Activated naive CD8-positive, alpha-beta T cell (primary cell): Measurements from ENCODE around the gene CENPP.

ENCODE experiments used
- H3K27ac Mint-ChIP-seq: one replicate; pipeline ENCODE4 v1.8.0; 2021; ENCODE audit warnings: mixed read lengths
- H3K27me3 Mint-ChIP-seq: one replicate; pipeline ENCODE4 v1.8.0; 2021; ENCODE audit warnings: mixed read lengths
- H3K36me3 Mint-ChIP-seq: one replicate; pipeline ENCODE4 v1.8.0; 2021; ENCODE audit warnings: mixed read lengths
- H3K4me1 Mint-ChIP-seq: one replicate; pipeline ENCODE4 v1.8.0; 2021; ENCODE audit warnings: low read depth, mixed read lengths
- H3K4me3 Mint-ChIP-seq: one replicate; pipeline ENCODE4 v1.8.0; 2021; ENCODE audit warnings: mild to moderate bottlenecking, mixed read lengths
- H3K9me3 Mint-ChIP-seq: one replicate; pipeline ENCODE4 v1.8.0; 2021; ENCODE audit warnings: low read depth, mixed read lengths

Gene CENPP

DNA sequence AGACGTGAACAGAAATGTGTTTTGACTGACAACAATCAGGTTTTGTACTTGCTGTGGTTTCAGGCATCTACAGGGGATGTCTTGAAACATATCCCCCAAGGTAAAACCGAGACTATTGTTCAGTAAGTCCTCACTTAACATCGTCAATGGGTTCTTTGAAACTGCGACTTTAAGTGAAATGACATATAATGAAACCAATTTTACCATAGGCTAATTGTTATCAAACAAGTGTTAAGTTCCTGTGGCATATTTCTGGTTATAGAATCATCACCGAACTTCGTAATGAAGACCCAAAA is 114.9 kb downstream of the CENPP start:
- Mint-ChIP-seq H3K36me3 (no peaks in the 10 kb centered on the region), H3K27me3 (no peaks in the 10 kb centered on the region), H3K4me3 (no peak overlapping the region), H3K4me1 (peaks cover 3% of the 10 kb centered on the region), H3K27ac (no peak overlapping the region), H3K9me3 (no peaks in the 10 kb centered on the region)

DNA sequence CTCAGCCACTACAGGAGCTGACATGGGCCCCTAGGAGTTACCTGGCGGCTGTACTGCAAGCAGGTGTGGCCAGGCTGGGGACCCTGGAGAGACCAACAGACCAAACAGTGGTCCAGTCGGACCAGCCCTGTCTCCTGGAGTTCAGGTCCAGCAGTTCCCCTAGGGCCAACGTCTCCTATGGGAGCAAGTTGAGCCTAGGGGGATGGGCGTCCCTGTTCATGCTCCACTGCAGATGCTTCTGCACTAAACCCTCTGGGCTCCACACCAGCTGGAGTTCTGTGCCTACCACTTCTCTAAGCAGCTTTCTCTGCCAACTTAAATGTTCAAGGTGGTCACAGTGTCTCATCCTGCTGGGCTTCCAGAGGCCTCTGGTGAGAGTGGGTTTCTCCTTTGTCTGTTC is 119.1 kb downstream of the CENPP start:
- no peaks in the 10 kb centered on the region for H3K36me3 Mint-ChIP-seq
- H3K4me1 Mint-ChIP-seq = peaks cover 3% of the 10 kb centered on the region
- no peak overlapping the region for H3K4me3 Mint-ChIP-seq
- no peak overlapping the region for H3K27ac Mint-ChIP-seq
- H3K27me3 Mint-ChIP-seq = no peaks in the 10 kb centered on the region
- no peaks in the 10 kb centered on the region for H3K9me3 Mint-ChIP-seq

DNA sequence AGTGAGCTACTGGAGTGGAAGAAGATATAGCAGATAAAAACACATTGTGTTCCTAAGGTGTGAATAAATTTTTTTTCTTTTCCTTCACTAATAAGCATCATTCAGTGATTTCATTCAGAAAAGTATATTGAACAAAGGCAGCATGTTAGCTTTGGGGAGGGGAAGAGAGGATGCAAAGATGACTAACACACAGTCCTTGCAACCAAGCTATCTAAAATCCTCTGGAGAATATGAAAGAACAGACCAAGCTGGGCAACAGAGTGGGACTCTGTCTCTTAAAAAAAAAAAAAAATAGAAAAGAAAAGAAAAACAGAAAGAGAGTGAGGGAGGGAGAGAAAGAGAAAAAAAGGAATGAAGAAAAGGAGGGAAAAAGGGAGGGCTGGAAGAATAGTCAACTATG is 120.8 kb downstream of the CENPP start:
- Mint-ChIP-seq H3K27ac (no peak overlapping the region), H3K4me1 (no peaks in the 10 kb centered on the region)

DNA sequence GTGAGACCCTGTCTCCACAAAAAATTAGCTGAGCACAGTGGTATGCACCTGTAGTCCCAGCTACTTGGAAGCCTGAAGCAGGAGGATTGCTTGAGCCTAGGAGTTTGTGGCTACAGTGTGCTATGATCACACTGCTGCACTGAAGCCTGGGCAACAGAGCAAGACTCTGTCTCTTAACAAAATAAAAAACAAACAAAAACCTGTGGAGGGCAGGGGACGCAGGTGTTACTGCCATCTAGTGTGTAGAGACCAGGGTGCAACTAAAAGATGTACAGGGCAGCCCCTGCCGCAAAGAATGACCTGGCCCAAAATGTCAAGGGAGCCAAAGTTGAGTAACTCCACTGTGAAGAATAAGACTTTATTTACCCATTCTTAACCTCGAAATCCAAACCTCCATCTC is 129.5 kb downstream of the CENPP start:
- Mint-ChIP-seq H3K4me1 (no peaks in the 10 kb centered on the region), H3K27ac (no peak overlapping the region), H3K27me3 (no peaks in the 10 kb centered on the region), H3K9me3 (no peaks in the 10 kb centered on the region), H3K4me3 (no peak overlapping the region), H3K36me3 (peaks cover 3% of the 10 kb centered on the region)

More for the DNA sequence above, 120.8 kb downstream of the CENPP start:
- no peaks in the 10 kb centered on the region for H3K27me3 Mint-ChIP-seq
- no peaks in the 10 kb centered on the region for H3K36me3 Mint-ChIP-seq
- H3K9me3 Mint-ChIP-seq = no peaks in the 10 kb centered on the region
- no peak overlapping the region for H3K4me3 Mint-ChIP-seq

DNA sequence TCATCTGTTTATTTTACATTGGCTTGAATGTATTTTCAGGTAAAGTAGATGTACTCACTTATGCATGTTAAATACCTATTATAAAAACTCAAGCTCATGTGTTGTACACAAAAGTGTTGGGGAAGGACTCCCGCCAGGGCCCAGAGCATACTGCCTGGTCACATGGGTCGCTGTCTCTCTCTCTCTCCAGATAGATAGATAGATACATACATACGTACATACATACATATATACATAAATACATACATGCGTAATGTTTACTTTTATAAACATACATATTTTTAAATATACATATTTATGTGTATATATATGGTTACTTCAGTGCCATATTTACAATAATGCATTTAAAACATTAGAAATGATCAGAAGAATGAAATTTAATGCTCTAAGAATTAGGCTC is 131.8 kb downstream of the CENPP start:
- Mint-ChIP-seq H3K4me3 (no peak overlapping the region), H3K27me3 (no peaks in the 10 kb centered on the region), H3K27ac (no peak overlapping the region), H3K36me3 (peaks cover 5% of the 10 kb centered on the region), H3K9me3 (no peaks in the 10 kb centered on the region), H3K4me1 (no peaks in the 10 kb centered on the region)

DNA sequence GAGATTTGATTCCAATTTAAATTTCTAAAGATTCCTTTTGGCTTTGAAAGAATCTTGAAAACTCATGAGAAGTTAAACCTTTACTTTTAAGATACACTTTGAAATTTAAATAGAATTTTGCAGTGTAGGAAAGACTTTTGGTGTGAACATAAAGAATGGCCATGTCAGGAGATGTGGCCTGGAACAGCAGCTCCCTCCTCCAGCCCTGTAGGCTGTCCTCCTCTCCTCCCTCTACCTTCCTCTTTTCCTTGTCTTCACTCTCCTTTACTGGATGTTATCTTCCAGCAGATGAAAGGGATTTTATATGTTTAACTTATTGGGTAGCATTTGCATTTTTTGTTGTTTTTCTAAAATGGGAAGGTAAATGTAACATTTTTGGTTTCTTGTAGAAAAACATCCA is 137.6 kb downstream of the CENPP start:
- Mint-ChIP-seq H3K27ac (no peak overlapping the region), H3K27me3 (no peaks in the 10 kb centered on the region)

DNA sequence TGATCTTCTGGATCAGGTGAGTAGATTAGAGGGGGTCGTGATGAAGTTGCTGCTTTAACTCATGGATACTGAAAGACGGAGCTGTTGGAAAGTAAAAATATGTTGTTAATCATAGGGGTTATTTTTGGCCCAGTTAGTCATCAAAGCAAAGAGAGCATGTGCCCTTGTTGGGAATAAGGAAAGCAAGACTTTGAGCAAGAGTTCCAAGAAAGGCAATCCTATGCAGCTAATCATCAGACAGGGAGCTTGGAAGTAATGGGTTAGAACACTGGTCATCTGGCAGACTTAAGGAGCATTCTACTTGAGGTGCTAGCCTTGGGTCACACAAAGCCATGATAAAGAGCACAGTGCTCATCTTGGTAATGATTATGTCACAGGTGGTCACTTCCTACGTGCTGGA is 138.2 kb downstream of the CENPP start:
- Mint-ChIP-seq H3K4me1 (no peaks in the 10 kb centered on the region), H3K4me3 (no peak overlapping the region), H3K27me3 (no peaks in the 10 kb centered on the region), H3K27ac (no peak overlapping the region), H3K36me3 (peaks cover 3% of the 10 kb centered on the region), H3K9me3 (no peaks in the 10 kb centered on the region)

More for the DNA sequence above, 137.6 kb downstream of the CENPP start:
- Mint-ChIP-seq H3K4me1 (no peaks in the 10 kb centered on the region), H3K4me3 (no peak overlapping the region), H3K9me3 (no peaks in the 10 kb centered on the region), H3K36me3 (peaks cover 3% of the 10 kb centered on the region)

DNA sequence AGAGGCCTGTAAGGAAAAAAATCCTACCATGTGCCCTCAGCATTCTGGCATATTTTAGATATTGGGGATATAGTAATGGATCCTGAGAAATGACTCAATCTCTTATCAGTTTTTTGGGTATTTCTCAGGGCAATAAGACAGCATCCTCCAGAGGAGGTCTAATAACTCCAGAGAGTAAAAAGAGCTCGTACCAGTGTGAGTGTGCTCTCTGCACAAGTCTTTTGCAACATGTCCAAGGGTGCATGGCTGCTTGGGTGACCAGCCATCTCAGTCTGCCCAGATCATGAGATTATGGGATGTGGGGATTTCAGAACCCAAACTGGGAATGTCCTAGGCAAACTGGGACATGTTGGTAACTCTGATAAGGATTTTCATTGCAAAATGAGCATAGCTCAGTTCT is 141.3 kb downstream of the CENPP start:
- no peak overlapping the region for H3K27ac Mint-ChIP-seq

DNA sequence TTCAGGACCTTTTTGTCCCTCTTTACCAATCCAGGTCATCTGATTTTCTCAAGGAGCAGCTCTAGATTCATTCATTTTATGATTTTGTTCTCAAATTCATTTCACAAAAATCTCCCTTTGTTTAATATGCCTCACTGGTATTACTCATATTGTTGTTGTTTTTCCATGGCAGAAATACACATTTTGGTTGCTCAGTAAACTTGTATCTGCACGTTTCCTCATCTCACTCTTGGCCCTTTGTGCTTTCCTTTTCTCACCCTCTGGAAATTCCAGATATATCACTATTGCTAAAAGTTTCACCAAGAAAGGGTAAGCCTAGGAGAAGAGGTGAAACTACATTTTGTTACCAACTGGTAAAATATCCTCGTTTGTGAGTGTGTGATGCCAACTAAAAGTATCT is 141.8 kb downstream of the CENPP start:
- no peak overlapping the region for H3K27ac Mint-ChIP-seq
- H3K36me3 Mint-ChIP-seq = no peaks in the 10 kb centered on the region
- H3K4me3 Mint-ChIP-seq = no peak overlapping the region
- no peaks in the 10 kb centered on the region for H3K4me1 Mint-ChIP-seq
- no peaks in the 10 kb centered on the region for H3K27me3 Mint-ChIP-seq
- H3K9me3 Mint-ChIP-seq = no peaks in the 10 kb centered on the region

More for the DNA sequence above, 141.3 kb downstream of the CENPP start:
- Mint-ChIP-seq H3K27me3 (no peaks in the 10 kb centered on the region), H3K4me1 (no peaks in the 10 kb centered on the region), H3K36me3 (peaks cover 3% of the 10 kb centered on the region), H3K4me3 (no peak overlapping the region), H3K9me3 (no peaks in the 10 kb centered on the region)

DNA sequence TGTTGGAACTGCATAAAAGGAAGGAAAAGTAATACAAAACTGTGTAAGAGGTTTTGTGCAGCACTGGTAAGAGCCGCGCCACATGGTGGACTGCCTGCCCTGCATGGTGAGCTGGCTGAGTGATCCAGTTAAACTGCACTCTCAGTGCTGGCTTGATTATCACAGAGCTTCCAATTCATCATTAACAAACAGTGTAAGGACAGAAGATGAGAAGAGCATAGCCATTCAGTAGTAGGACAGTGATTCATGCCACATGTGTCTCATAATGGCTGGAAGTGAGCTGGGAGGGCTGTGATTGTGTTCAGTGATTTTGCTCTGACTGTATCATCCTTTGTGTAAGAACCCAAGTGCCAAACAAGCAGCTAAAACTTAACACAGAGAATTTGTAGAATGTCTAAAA is 142.5 kb downstream of the CENPP start:
- no peaks in the 10 kb centered on the region for H3K27me3 Mint-ChIP-seq
- no peaks in the 10 kb centered on the region for H3K4me1 Mint-ChIP-seq
- no peaks in the 10 kb centered on the region for H3K36me3 Mint-ChIP-seq
- no peak overlapping the region for H3K4me3 Mint-ChIP-seq
- no peaks in the 10 kb centered on the region for H3K9me3 Mint-ChIP-seq
- H3K27ac Mint-ChIP-seq = no peak overlapping the region

DNA sequence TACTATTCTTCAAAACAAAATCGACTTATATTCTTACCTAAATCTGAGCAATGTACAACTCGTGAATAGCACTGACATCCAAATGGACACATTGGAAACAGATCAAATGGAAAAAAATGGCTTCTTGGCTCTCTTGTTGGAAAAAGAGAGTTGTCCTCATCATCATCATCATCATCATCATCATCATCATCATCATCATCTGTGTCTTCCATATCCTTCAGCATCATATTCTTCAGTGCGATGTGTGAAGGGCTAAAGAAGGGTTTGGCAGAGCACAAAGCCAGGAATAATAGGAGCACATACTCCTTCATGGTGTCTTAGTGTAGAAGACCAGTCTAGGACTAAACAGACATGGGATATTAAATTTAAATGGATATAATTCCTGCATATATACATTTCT is 148.8 kb downstream of the CENPP start:
- Mint-ChIP-seq H3K4me1 (no peaks in the 10 kb centered on the region), H3K27me3 (no peaks in the 10 kb centered on the region), H3K27ac (no peak overlapping the region), H3K9me3 (no peaks in the 10 kb centered on the region), H3K4me3 (no peak overlapping the region), H3K36me3 (no peaks in the 10 kb centered on the region)

DNA sequence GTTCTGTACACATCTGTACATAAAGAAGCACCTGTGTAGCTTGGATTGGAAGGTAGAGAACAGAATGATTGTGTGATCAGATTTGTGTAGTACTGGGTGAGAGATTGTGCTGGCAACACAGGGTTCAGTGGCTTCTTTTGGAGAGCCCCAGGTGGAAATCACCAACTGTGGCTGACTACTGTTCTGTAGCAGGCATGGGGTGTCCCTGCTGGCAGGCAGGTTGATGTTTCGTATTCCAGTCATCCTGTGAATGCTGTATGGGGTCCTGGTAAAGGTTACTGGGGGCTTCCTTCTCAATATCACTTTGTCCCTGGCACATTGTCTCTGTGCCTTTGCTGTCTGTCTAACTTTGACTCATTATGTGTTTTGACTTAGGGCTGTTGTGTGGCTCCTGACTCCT is 151.2 kb downstream of the CENPP start:
- Mint-ChIP-seq H3K36me3 (no peaks in the 10 kb centered on the region), H3K27me3 (no peaks in the 10 kb centered on the region), H3K27ac (no peak overlapping the region), H3K9me3 (no peaks in the 10 kb centered on the region), H3K4me3 (no peak overlapping the region), H3K4me1 (peaks cover 5% of the 10 kb centered on the region)

DNA sequence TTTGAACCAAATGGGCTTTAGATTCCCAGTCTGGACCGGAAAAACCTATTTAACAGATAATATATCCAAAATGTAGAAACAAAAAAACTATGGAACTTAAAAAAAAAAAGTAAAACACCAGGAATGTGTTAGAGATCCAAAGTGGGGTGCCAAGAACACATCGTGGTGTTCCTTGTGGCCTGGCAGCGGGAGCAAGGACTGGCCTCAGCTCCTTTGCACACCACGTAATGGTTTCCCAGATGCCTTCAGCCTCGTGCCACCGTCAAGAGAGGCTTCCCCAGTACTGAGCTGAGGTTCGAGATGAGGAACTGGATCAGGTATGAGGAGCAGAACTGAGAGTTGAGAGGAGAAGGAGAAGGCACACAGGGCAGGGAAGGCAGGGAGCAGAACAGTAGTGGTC is 153.0 kb downstream of the CENPP start:
- Mint-ChIP-seq H3K36me3 (peaks cover 2% of the 10 kb centered on the region), H3K9me3 (no peaks in the 10 kb centered on the region), H3K4me1 (peaks cover 5% of the 10 kb centered on the region), H3K27ac (no peak overlapping the region), H3K4me3 (no peak overlapping the region), H3K27me3 (no peaks in the 10 kb centered on the region)

DNA sequence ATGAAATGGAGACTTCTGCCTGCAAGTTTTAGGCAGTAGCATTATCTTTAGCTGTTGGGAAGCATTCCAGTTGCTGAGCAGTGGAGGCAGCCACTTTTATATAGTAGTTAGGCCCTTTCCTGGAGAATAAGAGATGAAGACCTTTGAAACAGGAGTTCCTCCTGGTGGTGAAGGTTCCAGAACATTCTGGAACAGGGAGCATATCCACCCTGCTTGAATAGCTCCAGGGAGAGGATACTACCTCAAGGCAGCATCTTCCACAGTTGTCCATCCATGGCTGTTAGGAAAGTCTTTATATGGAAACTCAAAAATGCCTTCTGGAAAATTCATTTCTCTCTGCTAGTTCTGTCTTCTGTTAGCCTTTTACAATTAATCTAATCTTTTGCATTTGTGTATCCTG is 153.6 kb downstream of the CENPP start:
- Mint-ChIP-seq H3K27me3 (no peaks in the 10 kb centered on the region), H3K9me3 (no peaks in the 10 kb centered on the region), H3K4me1 (peaks cover 5% of the 10 kb centered on the region), H3K36me3 (peaks cover 4% of the 10 kb centered on the region), H3K4me3 (no peak overlapping the region), H3K27ac (no peak overlapping the region)

DNA sequence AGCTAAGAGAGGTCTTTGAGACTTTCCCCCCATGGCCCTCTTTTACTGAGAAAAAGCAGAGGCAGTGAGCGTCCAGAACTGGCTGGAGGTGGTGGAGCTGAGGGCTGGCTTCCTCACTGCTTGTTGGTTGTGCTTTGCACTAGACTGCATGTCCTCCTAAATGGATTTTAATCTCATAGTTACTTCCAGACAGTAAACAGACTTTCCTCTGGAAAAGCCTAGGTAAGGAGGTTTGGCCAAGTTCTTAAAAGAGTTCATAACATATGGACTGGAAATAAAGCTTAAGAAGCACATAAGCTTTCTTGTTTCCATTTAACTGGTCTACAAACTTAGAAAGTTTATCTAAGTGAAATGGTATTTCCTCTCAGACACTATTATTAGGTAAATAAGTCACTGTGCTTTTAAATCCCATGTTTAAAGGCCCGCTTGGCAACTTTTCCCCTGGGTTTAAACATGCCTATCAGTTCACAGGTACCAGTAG is 154.6 kb downstream of the CENPP start:
- peaks cover 4% of the 10 kb centered on the region for H3K36me3 Mint-ChIP-seq
- no peaks in the 10 kb centered on the region for H3K27me3 Mint-ChIP-seq
- H3K9me3 Mint-ChIP-seq = no peaks in the 10 kb centered on the region
- H3K4me1 Mint-ChIP-seq = peaks cover 5% of the 10 kb centered on the region
- no peak overlapping the region for H3K4me3 Mint-ChIP-seq
- H3K27ac Mint-ChIP-seq = no peak overlapping the region

DNA sequence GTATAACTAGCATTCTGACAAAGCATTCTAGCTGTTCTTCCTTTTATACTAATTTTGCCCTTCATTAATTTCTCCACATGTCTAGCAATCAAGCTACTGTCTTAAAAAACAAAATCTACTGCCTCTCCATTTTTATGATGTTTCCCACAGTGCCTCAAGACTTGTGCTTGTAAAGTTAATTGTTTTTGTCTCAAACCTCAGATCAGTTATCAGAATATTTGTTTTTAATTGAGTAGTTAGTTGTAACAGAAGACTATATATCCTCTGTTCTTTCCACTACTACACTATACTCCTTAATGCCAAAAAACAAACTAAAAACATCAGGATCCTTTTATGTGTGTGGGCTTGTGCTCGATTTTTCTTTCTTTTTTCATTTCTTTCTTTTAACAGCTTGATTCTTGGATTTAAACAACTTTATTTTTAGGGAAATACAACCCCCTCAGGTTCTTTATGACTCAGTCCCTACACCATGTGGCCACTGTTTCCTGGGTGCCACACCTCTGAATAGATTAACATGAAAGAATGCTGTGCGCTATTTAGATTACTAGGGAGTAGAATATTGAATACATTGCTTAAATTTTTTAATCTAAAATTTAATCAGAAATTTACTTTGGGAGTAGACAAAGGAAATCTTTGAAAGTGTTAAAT is 155.4 kb downstream of the CENPP start:
- Mint-ChIP-seq H3K4me1 (peaks cover 5% of the 10 kb centered on the region), H3K27me3 (no peaks in the 10 kb centered on the region), H3K9me3 (no peaks in the 10 kb centered on the region), H3K27ac (peak overlapping the region; percentile 50), H3K36me3 (peaks cover 4% of the 10 kb centered on the region), H3K4me3 (no peak overlapping the region)
